HG03039 (cell line): ENCODE results near the gene SGK1.
"Not testable (repeated sequence)": the region's sequence is repeated elsewhere in the genome, so short reads cannot be mapped to it uniquely, and the experiment has no call there.

ENCODE experiments used
- ATAC-seq: cut with Tn5 transposase; IDR thresholded peaks from one replicate; pipeline ENCODE4 v1.9.1; 2021; ENCODE audit warnings: mild to moderate bottlenecking, moderate library complexity; ENCODE audit not compliant: unreplicated experiment

The SGK1 gene

GRCh38 chr6:134307870-134308269 lies 10.0 kb downstream of the SGK1 start:
- ATAC-seq = no peak

- no peak for ATAC-seq
Measured at GRCh38 chr6:134307075-134307474, 10.8 kb downstream of the SGK1 start.

- ATAC-seq = not testable (repeated sequence)
Measured at GRCh38 chr6:134304381-134304780, 13.5 kb downstream of the SGK1 start.

GRCh38 chr6:134303891-134304290 lies 14.0 kb downstream of the SGK1 start:
- no peak for ATAC-seq

GRCh38 chr6:134299236-134299635 lies 18.7 kb downstream of the SGK1 start:
- no peak for ATAC-seq

- no peak for ATAC-seq
Measured at GRCh38 chr6:134296762-134297161, 21.1 kb downstream of the SGK1 start.

GRCh38 chr6:134295953-134296553 lies 21.9 kb downstream of the SGK1 start:
- ATAC-seq = peak; percentile 49

GRCh38 chr6:134293659-134294161 lies 24.2 kb downstream of the SGK1 start:
- ATAC-seq = no peak

- no peak for ATAC-seq
Measured at GRCh38 chr6:134291156-134291555, 26.8 kb downstream of the SGK1 start.

GRCh38 chr6:134289204-134289575 lies 28.7 kb downstream of the SGK1 start:
- no peak for ATAC-seq

GRCh38 chr6:134288538-134289203 lies 29.2 kb downstream of the SGK1 start:
- ATAC-seq = peak; percentile 64

GRCh38 chr6:134287859-134288537 lies 29.9 kb downstream of the SGK1 start:
- peak; percentile 54 for ATAC-seq

- ATAC-seq = no peak
Measured at GRCh38 chr6:134282816-134283215, 35.1 kb downstream of the SGK1 start.

GRCh38 chr6:134281388-134281787 lies 36.5 kb downstream of the SGK1 start:
- ATAC-seq = no peak

GRCh38 chr6:134278000-134278399 lies 39.9 kb downstream of the SGK1 start:
- ATAC-seq = no peak

GRCh38 chr6:134276891-134277377 lies 41.0 kb downstream of the SGK1 start:
- ATAC-seq = not testable (repeated sequence)

GRCh38 chr6:134272374-134272773 lies 45.5 kb downstream of the SGK1 start:
- ATAC-seq = no peak

- no peak for ATAC-seq
Measured at GRCh38 chr6:134267917-134268361, 50.0 kb downstream of the SGK1 start.

GRCh38 chr6:134266776-134267175 lies 51.1 kb downstream of the SGK1 start:
- no peak for ATAC-seq

- no peak for ATAC-seq
Measured at GRCh38 chr6:134261766-134262165, 56.1 kb downstream of the SGK1 start.

GRCh38 chr6:134258849-134259306 lies 59.0 kb downstream of the SGK1 start:
- no peak for ATAC-seq

GRCh38 chr6:134257516-134257915 lies 60.4 kb downstream of the SGK1 start:
- no peak for ATAC-seq
